GM23338 (cell line): ENCODE data around the gene FKBP6. TPM values are rescaled to one million over a fixed set of nuclear protein-coding genes. Genes with fewer than 3 reads are reported as not detected.

Experiments used
- ATAC-seq: fragments of 200-7000 bp; cut with Tn5 transposase; 3 replicates; pipeline ENCODE4 v1.9.1; 2020
- DNase-seq: peaks from one replicate; pipeline ENCODE4 v3.0.0-alpha.2; 2015; ENCODE audit warnings: low spot score
- H2AFZ ChIP-seq: fragments of 200-600 bp; sonication (generic); 2 replicates; pipeline ENCODE4 v1.8.0; 2016; ENCODE audit warnings: antibody characterized with exemption, mild to moderate bottlenecking, moderate library complexity
- H3F3A ChIP-seq: fragments of 200-600 bp; sonication (generic); replicated peaks from 2 replicates; pipeline ENCODE4 v1.8.0; 2017; ENCODE audit warnings: antibody characterized with exemption, mixed run types, low read depth
- H3K27ac ChIP-seq: fragments of 200-600 bp; sonication (generic); 2 replicates; pipeline ENCODE4 v1.6.1; 2016; ENCODE audit warnings: low read depth
- H3K27me3 ChIP-seq: fragments of 200-600 bp; sonication (generic); 2 replicates; pipeline ENCODE4 v1.8.0; 2016; ENCODE audit warnings: mild to moderate bottlenecking, mixed run types, moderate library complexity; ENCODE audit not compliant: insufficient read depth
- H3K36me3 ChIP-seq: fragments of 200-600 bp; sonication (generic); 2 replicates; pipeline ENCODE4 v1.8.0; 2016; ENCODE audit warnings: mild to moderate bottlenecking; ENCODE audit not compliant: insufficient read depth
- H3K4me1 ChIP-seq: fragments of 200-600 bp; sonication (generic); 2 replicates; pipeline ENCODE4 v1.8.0; 2016; ENCODE audit warnings: mild to moderate bottlenecking, moderate library complexity; ENCODE audit not compliant: insufficient read depth
- H3K4me2 ChIP-seq: fragments of 200-600 bp; sonication (generic); 2 replicates; pipeline ENCODE4 v1.7.1; 2017; ENCODE audit warnings: mixed run types
- H3K4me3 ChIP-seq: fragments of 200-600 bp; sonication (generic); 2 replicates; pipeline ENCODE4 v1.6.1; 2016; ENCODE audit warnings: mixed run types
- H3K79me2 ChIP-seq: fragments of 200-600 bp; sonication (generic); replicated peaks from 2 replicates; pipeline ENCODE4 v1.8.0; 2017; ENCODE audit warnings: mild to moderate bottlenecking; ENCODE audit not compliant: insufficient read depth
- H3K9me2 ChIP-seq: fragments of 200-600 bp; sonication (generic); 2 replicates; pipeline ENCODE4 v1.8.0; 2017; ENCODE audit not compliant: insufficient read depth
- H4K20me1 ChIP-seq: fragments of 200-600 bp; sonication (generic); replicated peaks from 2 replicates; pipeline ENCODE4 v1.8.0; 2017; ENCODE audit warnings: mild to moderate bottlenecking; ENCODE audit not compliant: insufficient read depth
- H3K27ac Mint-ChIP-seq: 2 replicates; pipeline ENCODE4 v1.8.0; 2020; ENCODE audit warnings: inconsistent platforms, mild to moderate bottlenecking, moderate library complexity, mixed read lengths
- H3K27me3 Mint-ChIP-seq: 3 replicates; pipeline ENCODE4 v1.8.0; 2022; ENCODE audit warnings: low read depth, mild to moderate bottlenecking, moderate library complexity, mixed read lengths, inconsistent platforms; ENCODE audit not compliant: insufficient read depth, poor library complexity
- H3K36me3 Mint-ChIP-seq: 3 replicates; pipeline ENCODE4 v1.8.0; 2021; ENCODE audit warnings: low read depth, mild to moderate bottlenecking, inconsistent platforms, moderate library complexity, mixed read lengths
- H3K4me1 Mint-ChIP-seq: 3 replicates; pipeline ENCODE4 v1.8.0; 2020; ENCODE audit warnings: mild to moderate bottlenecking, inconsistent platforms, mixed read lengths
- H3K4me3 Mint-ChIP-seq: 3 replicates; pipeline ENCODE4 v1.8.0; 2021; ENCODE audit warnings: moderate library complexity, mild to moderate bottlenecking, inconsistent platforms, mixed read lengths
- H3K9me3 Mint-ChIP-seq: 3 replicates; pipeline ENCODE4 v1.8.0; 2020; ENCODE audit warnings: moderate library complexity, mild to moderate bottlenecking, inconsistent platforms, mixed read lengths
- CREB1 ChIP-seq: fragments of 250-450 bp; sonication (Bioruptor Pico); IDR thresholded peaks from 2 replicates; pipeline ENCODE4 v1.5.0; 2020; ENCODE audit warnings: low read depth, mild to moderate bottlenecking, moderate library complexity
- EZH2 ChIP-seq: fragments of 200-600 bp; sonication (generic); IDR thresholded peaks from one replicate; pipeline ENCODE4 v1.8.0; 2017; ENCODE audit warnings: antibody characterized with exemption, mild to moderate bottlenecking, low read depth; ENCODE audit not compliant: unreplicated experiment
- EZH2phosphoT487 ChIP-seq: fragments of 200-600 bp; sonication (generic); IDR thresholded peaks from one replicate; pipeline ENCODE4 v1.8.1; 2018; ENCODE audit warnings: antibody characterized with exemption; ENCODE audit not compliant: unreplicated experiment
- JUNB ChIP-seq: IDR thresholded peaks from one replicate; pipeline ENCODE4 v1.6.1; 2016; ENCODE audit warnings: antibody characterized with exemption; ENCODE audit not compliant: unreplicated experiment
- NANOG ChIP-seq: IDR thresholded peaks from 2 replicates; pipeline ENCODE4 v1.6.1; 2016; ENCODE audit warnings: antibody characterized with exemption, borderline replicate concordance
- STAT1 ChIP-seq: IDR thresholded peaks from one replicate; pipeline ENCODE4 v1.6.1; 2016; ENCODE audit warnings: antibody characterized with exemption; ENCODE audit not compliant: unreplicated experiment
- ZNF114 ChIP-seq: fragments of 250-450 bp; sonication (Bioruptor Pico); IDR thresholded peaks from 2 replicates; pipeline ENCODE4 v1.5.0; 2020; ENCODE audit warnings: mild to moderate bottlenecking, moderate library complexity
- polyA plus RNA-seq: library from polyadenylated mRNA; unstranded; fragments of >200 nt; fragmentation: Nextera tagmentation; extraction: Ambion mirVana; gene quantifications from 2 replicates; pipeline ENCODE4 v1.2.1, GENCODE V29; 2016
- total RNA-seq: library from RNA; depleted of rRNA; stranded (reverse); fragments of >200 nt; shearing (Covaris generic); gene quantifications from 2 replicates; pipeline ENCODE4 v1.2.3, GENCODE V29; 2014
- TF ChIP-seq, protein P1 (sequence below): fragments of 250-450 bp; sonication (Bioruptor Pico); IDR thresholded peaks from 2 replicates; pipeline ENCODE4 v1.5.0; 2020; ENCODE audit warnings: mild to moderate bottlenecking, moderate library complexity
- TF ChIP-seq, protein P2 (sequence below), 2 experiments: fragments of 200-600 bp in 1 of 2; sonication (generic) in 1 of 2; conservative IDR thresholded peaks; 2 replicates each; pipeline versions ENCODE4 v1.5.1 to v1.6.1; 2016 to 2017; ENCODE audit warnings: antibody characterized with exemption in 2 of 2, low read depth in 2 of 2, mild to moderate bottlenecking in 2 of 2, moderate library complexity in 1 of 2

Gene FKBP6
- total and polyA plus RNA-seq, 2 experiments from 2014 or later: 0.15 TPM; not detected in 1

DNA sequence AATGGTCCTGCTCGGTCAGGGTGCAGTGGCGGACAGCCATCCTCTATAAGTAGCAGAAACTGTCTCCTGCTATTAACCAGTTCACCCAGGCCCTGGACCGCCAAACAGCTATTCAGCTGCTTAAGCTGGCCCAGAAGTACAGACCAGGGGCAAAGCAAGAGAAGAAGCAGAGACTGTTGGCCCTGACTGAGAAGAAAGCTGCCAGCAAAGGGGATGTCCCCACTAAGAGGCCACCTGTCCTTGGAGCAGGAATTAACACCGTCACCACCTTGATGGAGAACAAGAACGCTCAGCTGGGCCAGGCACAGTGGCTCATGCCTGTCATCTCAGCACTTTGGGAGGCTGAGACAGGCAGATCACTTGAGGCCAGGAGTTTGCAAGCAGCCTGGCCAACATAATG lies 13.7 kb upstream of the FKBP6 start (continued):
- TF ChIP-seq, protein P1, sequence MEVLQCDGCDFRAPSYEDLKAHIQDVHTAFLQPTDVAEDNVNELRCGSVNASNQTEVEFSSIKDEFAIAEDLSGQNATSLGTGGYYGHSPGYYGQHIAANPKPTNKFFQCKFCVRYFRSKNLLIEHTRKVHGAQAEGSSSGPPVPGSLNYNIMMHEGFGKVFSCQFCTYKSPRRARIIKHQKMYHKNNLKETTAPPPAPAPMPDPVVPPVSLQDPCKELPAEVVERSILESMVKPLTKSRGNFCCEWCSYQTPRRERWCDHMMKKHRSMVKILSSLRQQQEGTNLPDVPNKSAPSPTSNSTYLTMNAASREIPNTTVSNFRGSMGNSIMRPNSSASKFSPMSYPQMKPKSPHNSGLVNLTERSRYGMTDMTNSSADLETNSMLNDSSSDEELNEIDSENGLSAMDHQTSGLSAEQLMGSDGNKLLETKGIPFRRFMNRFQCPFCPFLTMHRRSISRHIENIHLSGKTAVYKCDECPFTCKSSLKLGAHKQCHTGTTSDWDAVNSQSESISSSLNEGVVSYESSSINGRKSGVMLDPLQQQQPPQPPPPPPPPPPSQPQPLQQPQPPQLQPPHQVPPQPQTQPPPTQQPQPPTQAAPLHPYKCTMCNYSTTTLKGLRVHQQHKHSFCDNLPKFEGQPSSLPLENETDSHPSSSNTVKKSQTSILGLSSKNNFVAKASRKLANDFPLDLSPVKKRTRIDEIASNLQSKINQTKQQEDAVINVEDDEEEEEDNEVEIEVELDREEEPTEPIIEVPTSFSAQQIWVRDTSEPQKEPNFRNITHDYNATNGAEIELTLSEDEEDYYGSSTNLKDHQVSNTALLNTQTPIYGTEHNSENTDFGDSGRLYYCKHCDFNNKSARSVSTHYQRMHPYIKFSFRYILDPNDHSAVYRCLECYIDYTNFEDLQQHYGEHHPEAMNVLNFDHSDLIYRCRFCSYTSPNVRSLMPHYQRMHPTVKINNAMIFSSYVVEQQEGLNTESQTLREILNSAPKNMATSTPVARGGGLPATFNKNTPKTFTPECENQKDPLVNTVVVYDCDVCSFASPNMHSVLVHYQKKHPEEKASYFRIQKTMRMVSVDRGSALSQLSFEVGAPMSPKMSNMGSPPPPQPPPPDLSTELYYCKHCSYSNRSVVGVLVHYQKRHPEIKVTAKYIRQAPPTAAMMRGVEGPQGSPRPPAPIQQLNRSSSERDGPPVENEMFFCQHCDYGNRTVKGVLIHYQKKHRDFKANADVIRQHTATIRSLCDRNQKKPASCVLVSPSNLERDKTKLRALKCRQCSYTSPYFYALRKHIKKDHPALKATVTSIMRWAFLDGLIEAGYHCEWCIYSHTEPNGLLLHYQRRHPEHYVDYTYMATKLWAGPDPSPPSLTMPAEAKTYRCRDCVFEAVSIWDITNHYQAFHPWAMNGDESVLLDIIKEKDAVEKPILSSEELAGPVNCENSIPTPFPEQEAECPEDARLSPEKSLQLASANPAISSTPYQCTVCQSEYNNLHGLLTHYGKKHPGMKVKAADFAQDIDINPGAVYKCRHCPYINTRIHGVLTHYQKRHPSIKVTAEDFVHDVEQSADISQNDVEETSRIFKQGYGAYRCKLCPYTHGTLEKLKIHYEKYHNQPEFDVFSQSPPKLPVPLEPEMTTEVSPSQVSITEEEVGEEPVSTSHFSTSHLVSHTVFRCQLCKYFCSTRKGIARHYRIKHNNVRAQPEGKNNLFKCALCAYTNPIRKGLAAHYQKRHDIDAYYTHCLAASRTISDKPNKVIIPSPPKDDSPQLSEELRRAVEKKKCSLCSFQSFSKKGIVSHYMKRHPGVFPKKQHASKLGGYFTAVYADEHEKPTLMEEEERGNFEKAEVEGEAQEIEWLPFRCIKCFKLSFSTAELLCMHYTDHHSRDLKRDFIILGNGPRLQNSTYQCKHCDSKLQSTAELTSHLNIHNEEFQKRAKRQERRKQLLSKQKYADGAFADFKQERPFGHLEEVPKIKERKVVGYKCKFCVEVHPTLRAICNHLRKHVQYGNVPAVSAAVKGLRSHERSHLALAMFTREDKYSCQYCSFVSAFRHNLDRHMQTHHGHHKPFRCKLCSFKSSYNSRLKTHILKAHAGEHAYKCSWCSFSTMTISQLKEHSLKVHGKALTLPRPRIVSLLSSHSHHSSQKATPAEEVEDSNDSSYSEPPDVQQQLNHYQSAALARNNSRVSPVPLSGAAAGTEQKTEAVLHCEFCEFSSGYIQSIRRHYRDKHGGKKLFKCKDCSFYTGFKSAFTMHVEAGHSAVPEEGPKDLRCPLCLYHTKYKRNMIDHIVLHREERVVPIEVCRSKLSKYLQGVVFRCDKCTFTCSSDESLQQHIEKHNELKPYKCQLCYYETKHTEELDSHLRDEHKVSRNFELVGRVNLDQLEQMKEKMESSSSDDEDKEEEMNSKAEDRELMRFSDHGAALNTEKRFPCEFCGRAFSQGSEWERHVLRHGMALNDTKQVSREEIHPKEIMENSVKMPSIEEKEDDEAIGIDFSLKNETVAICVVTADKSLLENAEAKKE: no peak
- TF ChIP-seq, protein P2, sequence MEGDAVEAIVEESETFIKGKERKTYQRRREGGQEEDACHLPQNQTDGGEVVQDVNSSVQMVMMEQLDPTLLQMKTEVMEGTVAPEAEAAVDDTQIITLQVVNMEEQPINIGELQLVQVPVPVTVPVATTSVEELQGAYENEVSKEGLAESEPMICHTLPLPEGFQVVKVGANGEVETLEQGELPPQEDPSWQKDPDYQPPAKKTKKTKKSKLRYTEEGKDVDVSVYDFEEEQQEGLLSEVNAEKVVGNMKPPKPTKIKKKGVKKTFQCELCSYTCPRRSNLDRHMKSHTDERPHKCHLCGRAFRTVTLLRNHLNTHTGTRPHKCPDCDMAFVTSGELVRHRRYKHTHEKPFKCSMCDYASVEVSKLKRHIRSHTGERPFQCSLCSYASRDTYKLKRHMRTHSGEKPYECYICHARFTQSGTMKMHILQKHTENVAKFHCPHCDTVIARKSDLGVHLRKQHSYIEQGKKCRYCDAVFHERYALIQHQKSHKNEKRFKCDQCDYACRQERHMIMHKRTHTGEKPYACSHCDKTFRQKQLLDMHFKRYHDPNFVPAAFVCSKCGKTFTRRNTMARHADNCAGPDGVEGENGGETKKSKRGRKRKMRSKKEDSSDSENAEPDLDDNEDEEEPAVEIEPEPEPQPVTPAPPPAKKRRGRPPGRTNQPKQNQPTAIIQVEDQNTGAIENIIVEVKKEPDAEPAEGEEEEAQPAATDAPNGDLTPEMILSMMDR (conservative IDR thresholded peaks at IDR 0.05; ENCODE audit: low read depth in 2 of 2): no peak
- no peak for TF ChIP-seq ZNF114 (CRISPR knock-in tag)
- TF ChIP-seq JUNB: no peak
- TF ChIP-seq EZH2phosphoT487: no peak

DNA sequence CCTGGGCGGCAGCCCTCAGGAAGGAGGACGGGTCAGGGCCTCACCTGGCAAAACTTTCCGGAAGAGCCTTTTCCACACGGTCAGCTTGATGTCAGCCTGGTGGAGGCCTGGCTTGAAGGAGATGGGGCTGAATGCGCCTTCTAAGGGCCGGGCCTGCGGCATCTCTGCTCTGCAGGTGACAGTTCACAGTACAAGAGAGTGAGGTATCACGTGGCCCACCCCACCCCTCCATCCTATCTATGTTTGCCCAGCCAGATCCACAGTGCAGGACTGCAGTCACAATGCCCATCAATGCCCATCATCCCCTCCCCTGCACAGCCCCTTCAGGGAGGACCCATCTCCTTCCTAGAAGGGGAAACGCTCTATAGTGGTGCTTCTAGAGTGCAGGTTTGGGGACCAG lies 11.4 kb upstream of the FKBP6 start:
- no peaks in the 10 kb centered on the region for H3K27me3 Mint-ChIP-seq
- no peak overlapping the region for H3K4me3 Mint-ChIP-seq
- Histone ChIP-seq H4K20me1 (no peaks in the 10 kb centered on the region), H3K4me2 (no peak overlapping the region), H3K79me2 (no peaks in the 10 kb centered on the region), H2AFZ (no peak overlapping the region), H3K36me3 (no peaks in the 10 kb centered on the region), H3K4me1 (no peaks in the 10 kb centered on the region), H3K27ac (no peak overlapping the region), H3F3A (no peaks in the 10 kb centered on the region), H3K27me3 (no peaks in the 10 kb centered on the region), H3K4me3 (no peak overlapping the region), H3K9me2 (no peaks in the 10 kb centered on the region)
- no peak for DNase-seq
- H3K4me1 Mint-ChIP-seq: peaks cover under 1% of the 10 kb centered on the region; the same call in 2 of the 3 replicates
- no peaks in the 10 kb centered on the region for H3K9me3 Mint-ChIP-seq
- H3K36me3 Mint-ChIP-seq: no peaks in the 10 kb centered on the region
- no peak for ATAC-seq
- no peak overlapping the region for H3K27ac Mint-ChIP-seq
- TF ChIP-seq NANOG (no peak), EZH2 (no peak), STAT1 (no peak), JUNB (no peak), CREB1 (CRISPR knock-in tag) (no peak)
- TF ChIP-seq, protein P2 (conservative IDR thresholded peaks at IDR 0.05; ENCODE audit: low read depth in 2 of 2): no peak
